ENCODE results near the gene XRCC3. TPM values are rescaled to one million over a fixed set of nuclear protein-coding genes. Genes with fewer than 3 reads are reported as not detected.

XRCC3 gene
- total RNA-seq, 1 donor from 2014 or later: 35.2 TPM

DNA sequence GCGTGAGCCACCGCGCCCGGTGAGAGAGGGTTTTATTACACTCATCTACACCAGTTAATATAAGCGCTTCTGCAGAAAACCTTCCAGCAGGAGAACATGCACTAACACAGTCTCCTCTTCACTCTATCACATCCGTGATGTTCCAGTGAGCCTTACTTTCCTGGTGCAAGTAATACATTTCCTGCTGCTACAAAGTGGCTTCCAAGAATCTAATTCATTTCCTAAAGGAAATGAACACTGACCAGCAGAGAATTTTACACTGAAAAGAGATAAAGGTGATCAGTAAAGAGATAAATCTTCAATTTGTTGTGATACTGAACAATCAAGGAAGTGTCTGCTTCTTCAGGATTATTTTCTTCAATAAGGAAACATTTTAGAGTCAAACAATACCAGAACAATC lies 39.8 kb upstream of the XRCC3 start:
- Mint-ChIP-seq H3K4me1 (ENCODE audit: unreplicated experiment) (no peaks in the 10 kb centered on the region), H3K27ac (no peak overlapping the region), H3K9me3 (no peaks in the 10 kb centered on the region), H3K27me3 (no peaks in the 10 kb centered on the region), H3K36me3 (no peaks in the 10 kb centered on the region), H3K4me3 (no peak overlapping the region)
- TF ChIP-seq, protein P1, sequence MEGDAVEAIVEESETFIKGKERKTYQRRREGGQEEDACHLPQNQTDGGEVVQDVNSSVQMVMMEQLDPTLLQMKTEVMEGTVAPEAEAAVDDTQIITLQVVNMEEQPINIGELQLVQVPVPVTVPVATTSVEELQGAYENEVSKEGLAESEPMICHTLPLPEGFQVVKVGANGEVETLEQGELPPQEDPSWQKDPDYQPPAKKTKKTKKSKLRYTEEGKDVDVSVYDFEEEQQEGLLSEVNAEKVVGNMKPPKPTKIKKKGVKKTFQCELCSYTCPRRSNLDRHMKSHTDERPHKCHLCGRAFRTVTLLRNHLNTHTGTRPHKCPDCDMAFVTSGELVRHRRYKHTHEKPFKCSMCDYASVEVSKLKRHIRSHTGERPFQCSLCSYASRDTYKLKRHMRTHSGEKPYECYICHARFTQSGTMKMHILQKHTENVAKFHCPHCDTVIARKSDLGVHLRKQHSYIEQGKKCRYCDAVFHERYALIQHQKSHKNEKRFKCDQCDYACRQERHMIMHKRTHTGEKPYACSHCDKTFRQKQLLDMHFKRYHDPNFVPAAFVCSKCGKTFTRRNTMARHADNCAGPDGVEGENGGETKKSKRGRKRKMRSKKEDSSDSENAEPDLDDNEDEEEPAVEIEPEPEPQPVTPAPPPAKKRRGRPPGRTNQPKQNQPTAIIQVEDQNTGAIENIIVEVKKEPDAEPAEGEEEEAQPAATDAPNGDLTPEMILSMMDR (conservative IDR thresholded peaks at IDR 0.05): no peak
- DNase-seq (ENCODE audit: extremely low spot score, unreplicated experiment): no peak

- Mint-ChIP-seq H3K27me3 (no peaks in the 10 kb centered on the region), H3K4me3 (no peak overlapping the region), H3K36me3 (no peaks in the 10 kb centered on the region), H3K4me1 (ENCODE audit: unreplicated experiment) (no peaks in the 10 kb centered on the region), H3K27ac (no peak overlapping the region), H3K9me3 (no peaks in the 10 kb centered on the region)
- TF ChIP-seq, protein P1 (conservative IDR thresholded peaks at IDR 0.05): no peak
- DNase-seq (ENCODE audit: extremely low spot score, unreplicated experiment): peak; percentile 37
Observed at GRCh38 chr14:103753774-103754173, 38.5 kb upstream of the XRCC3 start.

DNA sequence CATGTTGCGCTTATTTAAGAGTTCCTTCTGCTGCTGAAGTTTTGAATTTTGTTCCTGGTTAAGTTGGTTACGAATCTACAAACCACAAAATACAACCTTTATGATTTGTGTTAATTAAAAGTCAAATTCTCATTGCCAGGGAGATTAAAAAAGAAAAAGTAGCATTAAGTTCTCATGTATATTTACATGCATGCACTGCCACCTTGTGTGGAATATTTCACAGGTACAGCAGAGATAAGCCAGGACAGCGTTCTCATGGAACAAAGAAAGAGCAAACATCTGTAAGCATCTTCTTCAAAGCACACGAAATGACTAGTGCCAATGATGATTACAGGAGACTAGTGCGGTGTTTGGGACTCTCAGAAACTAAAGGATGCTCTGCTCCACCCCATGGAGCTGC lies 34.6 kb upstream of the XRCC3 start:
- no peak for DNase-seq (ENCODE audit: extremely low spot score, unreplicated experiment)
- Mint-ChIP-seq H3K4me1 (ENCODE audit: unreplicated experiment) (no peaks in the 10 kb centered on the region), H3K4me3 (no peak overlapping the region), H3K36me3 (no peaks in the 10 kb centered on the region), H3K27ac (no peak overlapping the region), H3K9me3 (no peaks in the 10 kb centered on the region), H3K27me3 (no peaks in the 10 kb centered on the region)
- TF ChIP-seq, protein P1 (conservative IDR thresholded peaks at IDR 0.05): no peak

- H3K27ac Mint-ChIP-seq: peak overlapping the region; percentile 20
- H3K36me3 Mint-ChIP-seq: no peaks in the 10 kb centered on the region
- H3K27me3 Mint-ChIP-seq: no peaks in the 10 kb centered on the region
- peak; percentile 36 for DNase-seq (ENCODE audit: extremely low spot score, unreplicated experiment)
- TF ChIP-seq, protein P1 (conservative IDR thresholded peaks at IDR 0.05): no peak
- H3K4me1 Mint-ChIP-seq (ENCODE audit: unreplicated experiment): no peaks in the 10 kb centered on the region
- no peak overlapping the region for H3K4me3 Mint-ChIP-seq
- H3K9me3 Mint-ChIP-seq: no peaks in the 10 kb centered on the region
Observed at GRCh38 chr14:103749452-103749851, 34.2 kb upstream of the XRCC3 start.

DNA sequence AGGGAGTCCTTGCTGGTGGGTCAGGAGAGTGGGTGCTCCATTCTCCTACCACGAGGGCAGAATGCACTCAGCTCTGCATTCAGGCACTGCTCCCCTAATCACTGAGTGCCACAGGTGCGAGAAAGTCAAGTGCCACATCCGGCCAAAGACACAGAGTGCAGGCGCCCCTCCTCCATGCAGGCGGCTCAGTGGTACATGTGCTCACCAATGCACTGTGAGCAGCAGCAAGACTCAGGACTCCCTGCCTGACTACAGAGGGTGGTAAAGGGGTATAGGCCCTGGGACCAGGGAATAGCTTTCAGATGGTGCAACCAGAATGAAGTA lies 33.2 kb upstream of the XRCC3 start:
- H3K9me3 Mint-ChIP-seq: no peaks in the 10 kb centered on the region
- H3K27ac Mint-ChIP-seq: no peak overlapping the region
- no peaks in the 10 kb centered on the region for H3K36me3 Mint-ChIP-seq
- peak; percentile 53 for DNase-seq (ENCODE audit: extremely low spot score, unreplicated experiment)
- H3K4me1 Mint-ChIP-seq (ENCODE audit: unreplicated experiment): no peaks in the 10 kb centered on the region
- no peaks in the 10 kb centered on the region for H3K27me3 Mint-ChIP-seq
- TF ChIP-seq, protein P1 (conservative IDR thresholded peaks at IDR 0.05): no peak
- no peak overlapping the region for H3K4me3 Mint-ChIP-seq

GRCh38 chr14:103746701-103747100 lies 31.4 kb upstream of the XRCC3 start:
- no peaks in the 10 kb centered on the region for H3K27me3 Mint-ChIP-seq
- no peak overlapping the region for H3K4me3 Mint-ChIP-seq
- no peak overlapping the region for H3K27ac Mint-ChIP-seq
- no peaks in the 10 kb centered on the region for H3K9me3 Mint-ChIP-seq
- no peak for DNase-seq (ENCODE audit: extremely low spot score, unreplicated experiment)
- H3K36me3 Mint-ChIP-seq: no peaks in the 10 kb centered on the region
- TF ChIP-seq, protein P1 (conservative IDR thresholded peaks at IDR 0.05): no peak
- H3K4me1 Mint-ChIP-seq (ENCODE audit: unreplicated experiment): no peaks in the 10 kb centered on the region
